Non-pigmented ciliary epithelial cell (primary cell): ENCODE data around the gene STARD8.
"Not testable (repeated sequence)": the region's sequence is repeated elsewhere in the genome, so short reads cannot be mapped to it uniquely, and the experiment has no call there.

Experiments
- DNase-seq: peaks from one replicate; pipeline ENCODE4 v3.0.0-alpha.2; 2010; ENCODE audit warnings: low read depth

STARD8 gene

DNA sequence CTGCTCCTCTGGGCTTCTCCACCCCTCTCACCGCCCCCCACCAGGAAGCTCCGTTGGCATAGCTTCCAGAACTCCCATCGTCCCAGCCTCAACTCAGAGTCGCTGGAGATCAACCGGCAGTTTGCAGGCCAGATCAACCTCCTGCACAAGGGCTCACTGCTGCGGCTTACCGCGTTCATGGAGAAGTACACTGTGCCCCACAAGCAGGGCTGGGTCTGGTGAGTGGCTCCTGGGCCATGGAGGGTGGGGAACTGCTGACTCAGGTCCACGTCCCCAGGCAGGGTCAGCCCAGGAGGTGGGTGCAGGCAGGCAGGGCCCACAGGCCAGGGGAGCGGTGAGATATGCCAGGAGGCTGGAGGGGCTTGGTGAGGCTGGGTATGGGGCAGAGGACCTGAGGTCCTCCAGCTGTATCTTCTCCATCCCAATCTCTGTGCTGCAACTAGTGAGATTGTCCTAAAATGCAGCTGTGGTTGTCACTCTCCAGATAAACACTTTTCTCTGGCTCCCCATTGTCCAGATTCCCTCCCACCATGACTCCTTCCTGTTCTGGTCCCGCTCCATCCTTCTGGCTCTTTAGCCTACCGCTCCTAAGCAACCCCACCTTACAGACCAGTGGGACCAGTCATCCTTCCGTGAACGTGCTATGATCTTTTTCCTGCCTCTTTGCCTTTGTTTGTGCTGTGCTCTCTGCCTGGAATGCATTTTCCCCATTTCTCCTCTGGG, 71.9 kb downstream of the STARD8 start:
- DNase-seq: no peak

DNA sequence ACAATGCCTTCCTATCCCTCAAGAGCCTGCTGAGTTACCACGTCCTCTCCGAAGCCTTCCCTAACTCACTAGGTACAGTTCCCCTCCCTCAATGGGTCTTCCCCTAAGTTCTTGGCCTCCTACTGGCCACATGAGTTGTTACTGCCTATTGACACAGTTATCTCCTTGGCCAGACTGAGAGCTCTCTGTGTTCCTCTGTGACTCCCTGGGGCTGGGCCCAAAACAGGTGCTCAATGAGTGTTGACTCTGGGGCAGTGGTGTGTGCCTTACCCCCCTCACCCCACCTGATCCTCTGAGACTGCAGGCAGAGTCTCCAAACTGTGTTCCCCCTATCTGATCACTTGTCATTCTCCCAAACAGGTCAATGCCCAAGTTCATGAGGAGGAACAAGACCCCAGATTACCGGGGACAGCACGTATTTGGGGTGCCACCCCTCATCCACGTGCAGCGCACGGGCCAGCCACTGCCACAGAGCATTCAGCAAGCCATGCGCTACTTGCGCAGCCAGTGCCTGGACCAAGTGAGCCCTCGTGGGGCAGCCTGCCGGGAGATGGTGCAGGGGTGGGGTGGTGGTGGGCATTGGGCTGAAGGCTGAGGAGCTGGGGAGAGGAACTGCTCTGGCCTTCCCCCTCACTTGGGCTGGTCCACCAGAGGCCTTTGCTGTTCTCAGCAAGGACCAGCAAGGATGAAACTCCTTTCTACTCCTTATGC, 72.6 kb downstream of the STARD8 start:
- no peak for DNase-seq

DNA sequence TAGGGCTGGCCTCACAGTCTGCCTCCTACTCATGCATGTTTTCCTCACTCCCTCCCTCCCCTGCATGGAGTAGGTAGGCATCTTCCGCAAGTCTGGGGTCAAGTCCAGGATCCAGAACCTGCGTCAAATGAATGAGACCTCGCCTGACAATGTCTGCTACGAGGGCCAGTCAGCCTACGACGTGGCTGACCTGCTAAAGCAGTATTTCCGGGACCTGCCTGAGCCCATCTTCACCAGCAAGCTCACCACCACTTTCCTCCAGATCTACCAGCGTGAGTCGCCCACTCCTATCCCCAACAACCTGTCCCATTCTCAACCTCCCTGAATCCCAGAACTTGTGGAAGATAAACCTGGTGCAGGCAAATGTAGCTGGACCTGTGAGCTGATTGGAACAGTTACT, 73.4 kb downstream of the STARD8 start:
- DNase-seq: no peak

DNA sequence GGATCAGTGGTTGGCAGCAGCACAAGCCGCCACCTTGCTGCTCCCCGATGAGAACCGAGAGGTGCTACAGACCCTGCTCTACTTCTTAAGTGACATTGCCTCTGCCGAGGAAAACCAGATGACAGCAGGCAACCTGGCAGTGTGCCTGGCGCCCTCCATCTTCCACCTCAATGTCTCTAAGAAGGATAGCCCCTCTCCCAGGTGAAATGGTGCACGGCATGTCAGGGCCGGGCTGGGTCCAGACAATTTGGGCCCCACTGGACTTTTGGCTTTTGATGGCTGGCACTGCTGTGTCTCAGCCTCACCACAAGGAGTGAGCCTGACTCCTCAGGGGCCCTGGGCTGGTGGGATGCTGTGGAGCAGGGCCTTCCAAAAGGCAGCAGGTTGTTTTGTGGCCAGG, 74.1 kb downstream of the STARD8 start:
- no peak for DNase-seq

DNA sequence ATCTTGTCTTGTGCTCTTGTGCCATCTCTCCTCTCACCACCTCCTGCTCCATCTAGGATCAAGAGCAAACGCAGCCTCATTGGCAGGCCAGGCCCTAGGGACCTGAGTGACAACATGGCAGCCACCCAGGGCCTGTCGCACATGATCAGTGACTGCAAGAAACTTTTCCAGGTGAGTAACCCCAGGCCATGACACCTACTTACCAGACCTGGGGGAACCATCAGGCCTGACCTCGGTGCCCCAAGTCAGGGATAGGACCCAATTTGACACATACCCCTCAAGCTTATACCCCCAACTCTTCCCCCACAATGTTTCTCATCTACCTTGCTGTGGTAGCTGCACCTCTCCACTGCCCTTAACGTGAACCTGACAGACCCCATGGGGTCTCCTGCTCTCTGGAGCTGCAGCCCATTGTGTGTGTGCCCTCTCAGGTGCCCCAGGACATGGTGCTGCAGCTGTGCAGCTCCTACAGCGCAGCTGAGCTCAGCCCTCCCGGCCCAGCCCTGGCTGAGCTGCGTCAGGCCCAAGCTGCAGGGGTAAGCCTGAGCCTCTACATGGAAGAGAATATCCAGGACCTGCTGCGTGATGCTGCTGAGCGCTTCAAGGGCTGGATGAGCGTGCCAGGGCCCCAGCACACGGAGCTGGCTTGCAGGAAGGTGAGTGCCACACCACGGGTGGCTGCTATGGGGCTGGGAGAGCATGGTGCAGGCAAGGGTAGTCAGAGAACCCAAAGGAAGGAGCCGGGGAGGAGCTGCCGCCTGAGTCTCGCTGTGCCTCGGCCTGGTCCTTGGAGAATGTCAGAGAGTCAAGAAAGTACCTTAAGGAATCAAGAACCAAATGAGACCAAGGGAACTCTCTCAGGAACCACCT, 74.8 kb downstream of the STARD8 start:
- no peak for DNase-seq

DNA sequence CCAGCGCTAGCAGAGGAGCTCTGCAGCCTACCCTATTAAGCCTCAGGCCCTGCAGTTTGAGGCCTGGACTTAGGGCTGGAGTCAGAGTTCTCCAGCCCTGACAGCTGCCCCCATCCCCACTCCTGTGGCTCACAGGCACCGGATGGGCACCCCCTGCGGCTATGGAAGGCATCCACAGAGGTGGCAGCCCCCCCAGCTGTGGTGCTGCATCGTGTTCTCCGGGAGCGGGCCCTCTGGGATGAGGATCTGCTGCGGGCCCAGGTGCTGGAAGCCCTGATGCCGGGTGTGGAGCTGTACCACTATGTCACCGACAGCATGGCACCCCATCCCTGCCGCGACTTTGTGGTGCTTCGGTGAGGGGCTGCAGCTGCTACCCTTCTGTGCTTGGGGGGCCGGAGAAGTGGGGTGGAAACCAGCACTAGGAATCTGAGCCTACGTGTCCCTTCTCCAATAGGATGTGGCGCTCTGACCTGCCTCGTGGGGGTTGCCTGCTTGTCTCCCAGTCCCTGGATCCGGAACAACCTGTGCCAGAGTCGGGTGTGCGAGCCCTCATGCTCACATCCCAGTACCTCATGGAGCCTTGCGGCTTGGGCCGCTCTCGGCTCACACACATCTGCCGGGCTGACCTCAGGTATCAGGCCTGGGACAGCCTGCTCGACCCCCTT, 76.2 kb downstream of the STARD8 start:
- DNase-seq: no peak

DNA sequence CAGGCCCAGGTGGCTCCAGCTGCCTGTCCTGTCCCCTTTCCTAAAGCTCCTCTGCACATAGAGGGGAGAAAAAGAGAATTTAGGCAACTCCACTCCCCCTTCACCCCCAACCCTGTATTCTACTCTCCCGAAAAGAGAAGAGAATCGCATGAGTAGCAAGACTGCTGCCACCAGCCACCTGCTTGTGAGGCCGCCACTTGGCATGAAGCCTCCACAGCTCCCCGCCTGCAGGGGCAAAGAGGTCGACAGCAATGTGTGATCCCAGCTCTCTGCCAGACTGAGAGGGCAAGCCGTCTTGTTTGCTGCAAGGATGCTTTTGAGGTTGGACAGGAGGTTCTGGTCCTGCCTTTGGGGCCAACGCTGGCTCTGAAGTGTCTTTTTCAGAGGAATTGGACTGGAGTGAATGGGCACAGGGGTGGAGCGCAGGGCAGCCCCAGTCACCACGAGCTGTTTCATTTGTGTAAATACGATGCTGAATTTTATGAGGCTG, 77.1 kb downstream of the STARD8 start:
- no peak for DNase-seq

DNA sequence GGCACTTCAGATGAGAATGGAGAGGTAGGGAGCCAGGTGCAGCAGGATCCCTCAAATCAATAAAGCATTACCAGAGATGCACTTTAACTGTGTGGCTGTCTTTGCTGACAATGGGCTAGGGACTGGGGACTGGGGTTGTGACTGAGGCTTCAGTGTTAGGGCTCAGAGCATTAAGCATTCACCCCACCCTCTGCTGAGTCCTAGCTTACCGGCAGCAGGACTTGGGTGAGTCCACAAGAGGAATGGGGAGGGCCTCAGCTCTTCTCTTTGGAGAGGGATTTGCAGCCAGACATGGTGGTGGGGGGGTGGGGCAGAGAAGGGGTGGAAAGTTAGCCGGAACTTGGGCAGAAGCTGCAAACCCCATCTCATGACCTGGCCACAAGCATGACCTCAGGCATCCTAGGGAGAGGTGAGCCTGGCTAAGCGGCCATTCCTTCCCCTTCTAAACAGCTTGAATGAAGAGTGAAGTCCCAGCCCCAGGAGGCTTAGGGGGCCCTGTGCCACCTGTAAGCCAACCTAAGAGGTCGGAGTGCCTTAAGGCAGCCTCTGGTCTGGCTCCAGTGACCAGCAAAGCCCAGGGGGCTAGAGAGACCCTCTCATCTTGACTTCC, 78.4 kb downstream of the STARD8 start:
- DNase-seq: no peak

DNA sequence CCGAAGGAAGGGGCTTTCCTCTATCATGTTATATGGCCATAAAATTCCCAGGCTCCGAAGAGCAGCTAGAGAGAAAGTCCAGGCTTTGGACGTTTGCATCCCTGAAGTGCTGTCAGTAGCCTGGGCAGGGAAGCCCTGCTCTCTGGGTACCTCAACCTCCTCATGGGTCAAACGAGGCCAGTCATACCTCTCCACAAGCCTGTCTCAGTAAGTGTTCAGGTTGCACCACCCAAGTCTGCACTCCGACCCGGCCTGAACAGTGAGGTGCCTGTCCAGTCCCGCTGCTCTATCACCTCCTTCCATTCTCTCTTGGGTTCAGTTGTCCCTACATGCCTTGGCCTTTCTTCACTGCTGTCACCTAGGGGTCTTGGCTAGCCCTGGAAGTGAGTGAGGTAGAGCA, 78.9 kb downstream of the STARD8 start:
- DNase-seq: no peak

DNA sequence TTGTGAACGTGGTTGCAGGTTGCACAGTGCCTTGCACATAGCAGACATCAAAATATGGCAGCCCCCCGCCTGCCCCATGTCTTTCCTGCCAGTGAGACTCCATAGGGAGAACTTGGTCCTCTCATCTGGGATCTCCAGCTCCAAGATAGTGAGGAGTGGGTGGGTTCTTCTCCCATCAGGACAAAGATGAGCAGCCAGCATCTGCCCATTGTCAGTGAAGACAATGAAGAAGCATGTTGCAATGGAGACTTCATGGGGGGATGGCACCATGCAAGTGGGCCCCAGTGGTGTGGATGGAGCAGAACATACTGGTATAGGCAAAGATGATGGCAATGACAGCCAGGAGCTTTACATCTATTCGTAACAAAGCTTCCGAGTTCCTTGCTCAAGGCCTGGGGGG, 80.2 kb downstream of the STARD8 start:
- no peak for DNase-seq

DNA sequence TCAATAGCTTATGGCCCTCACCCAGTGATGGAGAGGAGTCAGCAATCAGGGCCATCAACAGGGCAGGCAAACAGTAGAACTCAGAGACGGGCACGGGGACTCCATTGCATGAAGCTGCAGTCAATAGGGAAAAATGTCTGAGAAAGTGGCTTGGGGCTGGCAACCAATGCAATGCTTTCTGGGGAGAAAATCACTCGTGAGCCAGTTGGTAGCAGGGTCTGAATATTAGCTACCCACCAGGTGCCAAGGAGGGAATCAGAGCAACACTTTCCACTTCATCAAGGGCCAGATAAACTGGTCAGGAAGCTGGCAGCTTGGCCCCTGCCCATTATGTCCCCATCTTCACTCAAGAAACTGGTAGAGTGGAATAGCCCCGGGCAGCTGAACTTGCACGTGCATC, 80.7 kb downstream of the STARD8 start:
- no peak for DNase-seq

DNA sequence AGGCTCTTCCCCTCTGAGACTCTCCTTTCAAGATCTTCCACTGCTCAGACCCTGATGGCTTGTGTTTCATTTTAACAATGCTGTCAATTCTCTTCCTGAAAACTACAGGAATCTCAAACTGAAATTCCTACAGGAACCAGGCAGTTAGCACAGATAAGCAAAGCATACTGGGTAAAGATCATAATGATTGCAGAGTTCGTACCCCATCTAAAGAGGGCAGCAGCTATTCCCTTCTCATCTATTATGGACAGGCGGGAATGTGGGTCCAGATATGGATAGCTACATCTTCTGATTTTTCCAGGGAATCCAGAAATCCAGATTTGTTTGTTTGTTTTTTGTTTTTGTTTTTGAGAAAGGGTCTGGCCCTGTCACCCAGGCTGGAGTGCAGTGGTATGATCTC, 83.8 kb downstream of the STARD8 start:
- no peak for DNase-seq

DNA sequence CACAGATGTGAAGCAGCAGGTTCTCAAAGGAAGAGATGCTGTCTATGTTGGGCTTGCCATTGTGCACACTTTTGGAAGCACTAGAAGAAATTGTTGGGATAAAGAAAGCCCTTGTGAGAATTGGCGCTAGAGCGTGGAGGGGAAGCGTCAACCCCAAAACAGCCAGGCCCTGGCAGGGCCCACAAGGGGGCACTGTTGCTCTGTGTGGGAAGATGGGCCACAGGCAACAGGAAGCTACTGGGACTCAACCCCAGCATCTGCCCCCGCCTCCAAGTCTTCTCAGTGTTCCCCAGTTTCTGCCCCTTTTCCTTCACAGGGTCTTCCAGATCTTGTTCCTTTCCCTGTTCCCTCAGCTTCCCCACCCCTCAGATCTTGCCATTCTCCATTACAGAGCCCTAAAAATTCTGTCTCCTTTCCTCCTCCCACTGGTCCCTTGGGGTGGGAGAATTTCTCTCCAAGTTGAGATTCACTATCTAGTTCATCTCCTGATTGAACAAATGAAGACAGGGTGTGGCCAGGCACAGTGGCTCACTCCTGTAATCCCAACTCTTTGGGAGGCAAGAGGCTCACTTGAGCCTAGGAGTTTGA, 85.5 kb downstream of the STARD8 start:
- DNase-seq: no peak

DNA sequence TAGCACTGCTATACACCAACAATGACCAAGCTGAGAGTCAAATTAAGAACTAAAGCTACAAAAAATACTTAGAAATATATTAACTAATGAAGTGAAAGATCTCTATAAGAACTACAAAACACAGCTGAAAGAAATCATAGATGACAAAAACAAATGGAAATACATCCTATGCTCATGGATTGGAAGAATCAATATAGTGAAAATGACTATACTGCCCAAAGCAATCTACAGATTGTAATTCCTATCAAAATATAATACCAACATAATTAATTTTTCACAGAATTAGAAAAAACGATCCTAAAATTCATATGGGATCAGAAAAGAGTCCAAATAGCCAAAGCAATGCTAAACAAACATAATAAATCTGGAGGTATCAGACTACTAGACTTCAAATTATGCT, 87.8 kb downstream of the STARD8 start:
- no peak for DNase-seq

DNA sequence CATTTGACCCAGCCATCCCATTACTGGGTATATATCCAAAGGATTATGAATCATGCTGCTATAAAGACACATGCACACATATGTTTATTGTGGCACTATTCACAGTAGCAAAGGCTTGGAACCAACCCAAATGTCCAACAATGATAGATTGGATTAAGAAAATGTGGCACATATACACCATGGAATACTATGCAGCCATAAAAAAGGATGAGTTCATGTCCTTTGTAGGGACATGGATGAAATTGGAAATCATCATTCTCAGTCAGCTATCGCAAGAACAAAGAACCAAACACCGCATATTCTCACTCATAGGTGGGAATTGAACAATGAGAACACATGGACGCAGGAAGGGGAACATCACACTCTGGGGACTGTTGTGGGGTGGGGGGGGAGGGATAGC, 94.4 kb downstream of the STARD8 start:
- DNase-seq: not testable (repeated sequence)

DNA sequence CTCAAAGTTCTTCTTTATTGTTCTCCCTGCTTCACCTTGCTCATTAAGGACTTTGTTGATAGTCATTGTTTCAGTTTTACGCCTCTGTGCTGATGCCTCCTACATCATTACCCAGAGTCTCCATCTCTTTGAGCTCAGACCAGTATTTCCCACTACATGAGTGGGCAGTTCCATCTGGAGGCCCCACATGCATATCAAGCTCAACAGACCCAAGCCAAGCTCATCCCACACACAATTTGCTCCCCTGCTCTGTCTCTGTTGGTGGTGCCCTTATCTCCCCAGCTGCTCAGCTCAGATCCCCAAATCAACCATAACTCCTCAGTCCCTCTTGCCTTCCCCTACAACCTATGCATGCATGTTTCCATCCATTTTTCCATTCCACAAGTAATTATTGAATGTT, 96.3 kb downstream of the STARD8 start:
- no peak for DNase-seq

DNA sequence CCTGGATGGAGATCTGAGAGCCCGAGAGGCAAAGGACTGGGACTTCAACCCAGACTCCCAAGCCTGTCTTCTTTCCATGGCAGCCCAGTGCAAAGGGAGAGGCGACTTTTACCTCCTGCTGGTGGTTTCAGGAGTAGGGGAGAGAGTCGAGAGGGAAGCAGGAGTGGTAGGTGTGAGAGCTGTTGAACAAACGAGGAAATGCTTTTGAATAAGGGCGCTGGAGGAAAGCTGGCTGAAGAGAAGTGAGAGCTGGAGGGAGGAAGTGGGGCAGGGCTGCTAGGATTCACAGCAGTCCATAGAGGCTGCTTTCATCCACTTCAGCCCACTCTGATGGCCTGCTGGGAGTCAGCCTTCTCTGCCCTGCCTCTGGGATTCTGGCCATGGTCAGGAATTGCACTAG, 99.5 kb downstream of the STARD8 start:
- no peak for DNase-seq

DNA sequence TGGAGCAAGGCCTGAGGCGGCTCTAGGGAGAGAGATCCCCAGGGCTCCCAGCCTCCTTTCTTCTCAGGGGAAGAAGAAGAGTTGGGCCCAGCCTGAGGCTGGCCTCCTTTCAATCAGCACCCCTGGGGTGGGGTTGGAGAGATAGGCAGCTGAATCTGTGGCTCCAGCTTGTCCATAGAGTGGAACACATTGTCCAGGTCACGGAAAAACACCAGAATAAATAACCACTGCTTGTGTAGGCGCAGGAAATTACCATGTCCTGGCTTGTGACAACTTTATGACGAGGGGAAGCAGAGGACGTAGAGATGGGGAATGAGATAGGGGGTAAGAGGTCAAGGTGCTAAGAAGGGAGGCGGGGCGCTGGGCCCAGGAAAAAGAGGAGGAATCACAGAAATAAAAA, 100.6 kb downstream of the STARD8 start:
- no peak for DNase-seq

DNA sequence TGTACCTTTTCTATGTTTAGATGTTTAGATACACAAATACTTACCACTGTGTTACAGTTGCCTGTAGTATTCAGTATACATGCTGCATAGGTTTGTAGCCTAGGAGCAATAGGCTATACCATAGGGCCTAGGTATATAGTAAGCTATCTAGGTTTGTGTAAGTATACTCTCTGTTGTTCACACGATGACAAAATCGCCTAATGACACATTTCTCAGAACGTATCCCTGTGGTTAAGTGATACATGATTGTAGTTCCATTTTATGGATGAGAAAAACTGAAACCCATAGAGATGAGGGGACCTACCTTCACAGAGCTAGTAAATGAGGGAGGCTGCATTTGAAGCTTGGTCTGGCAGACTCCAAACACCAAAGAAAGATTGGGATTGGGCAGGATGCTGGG, 102.0 kb downstream of the STARD8 start:
- DNase-seq: no peak

DNA sequence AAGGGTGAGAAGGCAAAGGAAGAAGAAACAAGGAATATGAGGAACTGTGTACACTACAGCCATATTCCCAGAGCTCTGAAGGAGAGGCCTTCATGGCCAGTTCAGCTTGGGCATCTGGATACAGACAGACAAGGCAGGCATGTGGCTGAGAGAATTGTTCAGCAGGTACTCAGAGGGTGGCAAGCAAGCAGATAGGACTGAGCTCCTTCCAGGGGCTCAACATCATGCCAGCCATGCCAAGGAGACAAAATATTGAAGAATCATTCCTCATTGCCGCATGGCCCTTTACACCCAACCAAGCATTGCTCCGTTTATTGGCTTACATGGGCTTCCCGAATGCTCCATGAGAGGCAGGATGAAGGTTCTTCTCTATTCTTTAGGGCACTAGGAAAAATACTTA, 102.8 kb downstream of the STARD8 start:
- DNase-seq: no peak

DNA sequence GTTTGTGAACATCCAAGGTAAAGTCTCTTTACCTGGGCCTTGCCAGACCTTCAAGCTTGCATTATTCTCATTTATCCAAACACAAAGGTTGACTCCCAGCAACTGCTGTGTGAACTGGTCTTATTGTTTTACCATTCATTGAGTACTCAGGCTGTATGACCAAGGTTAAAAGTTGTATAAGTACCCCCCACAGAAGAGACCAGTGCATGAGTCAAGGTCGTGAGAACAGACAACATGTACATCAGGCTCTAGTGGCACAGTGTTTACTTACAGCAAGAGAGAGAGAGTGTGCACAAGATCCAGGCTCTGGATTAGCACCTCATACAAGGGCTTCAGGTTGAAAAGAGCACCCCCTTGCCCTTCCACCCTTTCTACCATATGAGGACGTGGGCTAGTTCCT, 103.9 kb downstream of the STARD8 start:
- no peak for DNase-seq
